HG03342 (cell line): ENCODE results near the gene MLH3.
A peak's percentile ranks its signal among the peaks of the same experiment; 100 is the strongest.
"Not testable (repeated sequence)": the region's sequence is repeated elsewhere in the genome, so short reads cannot be mapped to it uniquely, and the experiment has no call there.

Experiments used
- ATAC-seq: cut with Tn5 transposase; IDR thresholded peaks from one replicate; pipeline ENCODE4 v1.9.1; 2021; ENCODE audit warnings: mild to moderate bottlenecking, moderate library complexity; ENCODE audit not compliant: unreplicated experiment

MLH3 gene

GRCh38 chr14:75032939-75033338 lies 18.3 kb downstream of the MLH3 start:
- ATAC-seq = no peak

GRCh38 chr14:75030147-75030546 lies 21.1 kb downstream of the MLH3 start:
- ATAC-seq = no peak

GRCh38 chr14:75025876-75026275 lies 25.4 kb downstream of the MLH3 start:
- no peak for ATAC-seq

- no peak for ATAC-seq
Observed at GRCh38 chr14:75025082-75025481, 26.2 kb downstream of the MLH3 start.

GRCh38 chr14:75023108-75023507 lies 28.2 kb downstream of the MLH3 start:
- ATAC-seq = no peak

- ATAC-seq = no peak
Observed at GRCh38 chr14:75022655-75023054, 28.6 kb downstream of the MLH3 start.

- ATAC-seq = no peak
Observed at GRCh38 chr14:75018694-75019093, 32.6 kb downstream of the MLH3 start.

GRCh38 chr14:75016815-75017214 lies 34.5 kb downstream of the MLH3 start:
- ATAC-seq = no peak

GRCh38 chr14:75015496-75015895 lies 35.8 kb downstream of the MLH3 start:
- ATAC-seq = no peak

GRCh38 chr14:75013290-75013689 lies 38.0 kb downstream of the MLH3 start:
- ATAC-seq = no peak

- no peak for ATAC-seq
Observed at GRCh38 chr14:75011356-75011994, 39.8 kb downstream of the MLH3 start.

GRCh38 chr14:75010472-75011093 lies 40.7 kb downstream of the MLH3 start:
- ATAC-seq = no peak

- ATAC-seq = no peak
Observed at GRCh38 chr14:75009176-75009575, 42.1 kb downstream of the MLH3 start.

GRCh38 chr14:75005357-75005756 lies 45.9 kb downstream of the MLH3 start:
- ATAC-seq = no peak

GRCh38 chr14:75003250-75004027 lies 47.8 kb downstream of the MLH3 start:
- ATAC-seq = no peak

GRCh38 chr14:75002392-75003249 lies 48.6 kb downstream of the MLH3 start, which contains the start of gene EIF2B2:
Gene EIF2B2 (plus strand): TSS chr14:75002921. CDS start chr14:75002991, 70 bp downstream.
- ATAC-seq = peak; percentile 97

- no peak for ATAC-seq
Observed at GRCh38 chr14:75001899-75002298, 49.4 kb downstream of the MLH3 start.

- ATAC-seq = no peak
Observed at GRCh38 chr14:75001261-75001660, 50.0 kb downstream of the MLH3 start.

GRCh38 chr14:74995781-74996180 lies 55.5 kb downstream of the MLH3 start:
- not testable (repeated sequence) for ATAC-seq

GRCh38 chr14:74994182-74994581 lies 57.1 kb downstream of the MLH3 start:
- ATAC-seq = not testable (repeated sequence)

GRCh38 chr14:74988993-74989392 lies 62.3 kb downstream of the MLH3 start:
- no peak for ATAC-seq
